Adipose tissue (tissue), 3 donors: ENCODE results near the gene ZNF799. TPM values are rescaled to one million over a fixed set of nuclear protein-coding genes. Genes with fewer than 3 reads are reported as not detected.
"Not testable (repeated sequence)": the region's sequence is repeated elsewhere in the genome, so short reads cannot be mapped to it uniquely, and the experiment has no call there.

Experiments used
- H3K27ac ChIP-seq: one replicate; pipeline ENCODE4 v1.5.1; 2013; ENCODE audit warnings: low read depth, low read length
- WGBS, 3 donors: extraction: QIAGEN DNeasy Blood & Tissue Kit; methylation state at CpG; one replicate each; pipeline ENCODE4 v1.1.7; 2013; 5-methylcytosine and 5-hydroxymethylcytosine counted together
- polyA plus RNA-seq, 3 donors: library from polyadenylated mRNA; stranded (reverse); fragments of 200-250 nt; gene quantifications; one replicate each; pipeline ENCODE4 v1.2.3, GENCODE V29; 2013
- donor health status: healthy with polysubstance abuse.
- donor health status: Bipolar disorder and iron deficiency.
- donor health status: healthy.

Gene ZNF799
- polyA plus RNA-seq, 3 donors, result 1.4 to 3.6 (median 2.5) TPM

GRCh38 chr19:12365236-12366162 is 35.6 kb downstream of the ZNF799 start, which contains the start of gene ZNF442:
ZNF442 (minus strand) TSS chr19:12365683; CDS start chr19:12363631, 2,052 bp downstream.
- peak within 1 kb of the TSS; percentile 12 for H3K27ac ChIP-seq
- 0% methylated on average over 49 to 51 of the region's 51 CpGs for WGBS, 3 donors

GRCh38 chr19:12364391-12365235 is 36.5 kb downstream of the ZNF799 start:
- H3K27ac ChIP-seq, result peak overlapping the region; percentile 12
- WGBS, 3 donors, result 4 to 5% (median 5%) methylated on average over 28 of the region's 28 CpGs

- 94 to 96% (median 96%) methylated on average over 20 to 30 of the region's 30 CpGs for WGBS, 3 donors
Measured at GRCh38 chr19:12362236-12362635, 38.8 kb downstream of the ZNF799 start.

GRCh38 chr19:12353375-12353774 is 47.7 kb downstream of the ZNF799 start:
- H3K27ac ChIP-seq, result no peak overlapping the region
- WGBS, 3 donors, result 93 to 97% (median 95%) methylated on average over 4 of the region's 4 CpGs

More at GRCh38 chr19:12362236-12362635, 38.8 kb downstream of the ZNF799 start:
- H3K27ac ChIP-seq, result not testable (repeated sequence)

GRCh38 chr19:12350890-12351197 is 50.2 kb downstream of the ZNF799 start:
- WGBS, 3 donors, result 96 to 98% (median 96%) methylated on average over 5 of the region's 5 CpGs
- no peak overlapping the region for H3K27ac ChIP-seq

GRCh38 chr19:12350185-12350889 is 50.7 kb downstream of the ZNF799 start:
- WGBS, 3 donors, result 96 to 99% (median 98%) methylated on average over 8 of the region's 8 CpGs
- no peak overlapping the region for H3K27ac ChIP-seq

- no peak overlapping the region for H3K27ac ChIP-seq
- 67 to 75% (median 70%) methylated on average over 2 of the region's 2 CpGs for WGBS, 3 donors
Measured at GRCh38 chr19:12346896-12347295, 54.2 kb downstream of the ZNF799 start.

GRCh38 chr19:12345197-12345596 is 55.9 kb downstream of the ZNF799 start:
- 94 to 98% (median 96%) methylated on average over 1 of the region's 1 CpG for WGBS, 3 donors
- no peak overlapping the region for H3K27ac ChIP-seq

Other genes starting within 250 kb of the ZNF799 start
- gene ZNF625, start 244.5 kb downstream of the ZNF799 start, polyA plus RNA-seq, result 1 to 10 TPM in 1 of 3 donors, under 1 TPM in 2; 0.62 to 3.8 (median 0.72) TPM
- 1 to 10 TPM; 1.9 to 3.4 (median 2.8) TPM for gene ZNF136, start 238.2 kb downstream of the ZNF799 start, polyA plus RNA-seq
- 1 to 10 TPM; 3.3 to 4.4 (median 3.9) TPM for gene ZNF44, start 106.4 kb downstream of the ZNF799 start, polyA plus RNA-seq
- gene ZNF563, start 67.6 kb downstream of the ZNF799 start, polyA plus RNA-seq, result 1 to 10 TPM in 2 of 3 donors, under 1 TPM in 1; 0.67 to 1.2 (median 1.1) TPM
- gene ZNF442, start 35.6 kb downstream of the ZNF799 start, polyA plus RNA-seq, result 1 to 10 TPM in 2 of 3 donors, under 1 TPM in 1; 0.67 to 1.3 (median 1.0) TPM
- 1 to 10 TPM in 1 of 3 donors, under 1 TPM in 2; 0.67 to 1.2 (median 0.76) TPM for gene ZNF443, start 39.8 kb upstream of the ZNF799 start, polyA plus RNA-seq
- under 1 TPM; 0.34 to 0.79 (median 0.49) TPM for gene ZNF709, start 83.5 kb upstream of the ZNF799 start, polyA plus RNA-seq
- gene ZNF564, start 150.2 kb upstream of the ZNF799 start, polyA plus RNA-seq, result 1 to 10 TPM; 1.7 to 4.3 (median 3.2) TPM
- under 1 TPM; 0.45 to 0.55 (median 0.51) TPM for gene ZNF490, start 209.5 kb upstream of the ZNF799 start, polyA plus RNA-seq
- 1 to 10 TPM; 4.0 to 7.6 (median 4.4) TPM for gene ZNF791, start 209.6 kb upstream of the ZNF799 start, polyA plus RNA-seq